GM12864 (cell line): ENCODE data around the gene REXO1.
"Not testable (repeated sequence)": the region's sequence is repeated elsewhere in the genome, so short reads cannot be mapped to it uniquely, and the experiment has no call there.

Source experiments
- DNase-seq: peaks from one replicate; pipeline ENCODE4 v3.0.0-alpha.2; 2011; ENCODE audit warnings: low read depth
- H3K4me3 ChIP-seq: 2 replicates; pipeline ENCODE4 v1.5.1; 2011; ENCODE audit warnings: mild to moderate bottlenecking, low read depth, low read length, control low read depth
- TF ChIP-seq, protein P1 (sequence below): IDR thresholded peaks from 2 replicates; pipeline ENCODE4 v1.5.1; 2011; ENCODE audit warnings: low read depth, mild to moderate bottlenecking, moderate library complexity, low read length, control low read depth, inconsistent platforms; ENCODE audit errors: missing control alignments

Gene REXO1

GRCh38 chr19:1884719-1885334 lies 36.5 kb upstream of the REXO1 start:
- H3K4me3 ChIP-seq, result peak overlapping the region; percentile 97
- DNase-seq, result no peak
- TF ChIP-seq, protein P1, sequence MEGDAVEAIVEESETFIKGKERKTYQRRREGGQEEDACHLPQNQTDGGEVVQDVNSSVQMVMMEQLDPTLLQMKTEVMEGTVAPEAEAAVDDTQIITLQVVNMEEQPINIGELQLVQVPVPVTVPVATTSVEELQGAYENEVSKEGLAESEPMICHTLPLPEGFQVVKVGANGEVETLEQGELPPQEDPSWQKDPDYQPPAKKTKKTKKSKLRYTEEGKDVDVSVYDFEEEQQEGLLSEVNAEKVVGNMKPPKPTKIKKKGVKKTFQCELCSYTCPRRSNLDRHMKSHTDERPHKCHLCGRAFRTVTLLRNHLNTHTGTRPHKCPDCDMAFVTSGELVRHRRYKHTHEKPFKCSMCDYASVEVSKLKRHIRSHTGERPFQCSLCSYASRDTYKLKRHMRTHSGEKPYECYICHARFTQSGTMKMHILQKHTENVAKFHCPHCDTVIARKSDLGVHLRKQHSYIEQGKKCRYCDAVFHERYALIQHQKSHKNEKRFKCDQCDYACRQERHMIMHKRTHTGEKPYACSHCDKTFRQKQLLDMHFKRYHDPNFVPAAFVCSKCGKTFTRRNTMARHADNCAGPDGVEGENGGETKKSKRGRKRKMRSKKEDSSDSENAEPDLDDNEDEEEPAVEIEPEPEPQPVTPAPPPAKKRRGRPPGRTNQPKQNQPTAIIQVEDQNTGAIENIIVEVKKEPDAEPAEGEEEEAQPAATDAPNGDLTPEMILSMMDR, result no peak

DNA sequence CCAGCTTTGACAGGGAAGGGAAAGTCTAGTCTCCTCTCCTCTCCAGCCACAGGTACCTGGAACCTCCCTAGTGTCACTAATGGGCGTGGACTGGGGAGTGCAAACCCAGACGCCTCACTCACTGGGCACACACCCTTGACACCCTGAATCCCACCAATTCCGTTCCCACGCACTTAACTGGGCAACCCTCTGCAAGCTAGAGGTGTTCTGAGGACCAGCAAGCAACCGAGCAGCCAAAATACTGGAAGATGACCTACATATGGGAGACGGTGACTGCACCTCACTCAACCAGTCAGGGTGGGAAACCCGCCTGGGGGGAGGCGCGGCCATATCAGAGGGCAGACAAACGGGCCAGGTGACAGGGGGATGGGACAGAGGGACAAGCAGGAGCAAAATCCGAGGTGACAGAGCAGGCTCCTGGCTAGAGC lies 36.0 kb upstream of the REXO1 start:
- no peak for DNase-seq
- TF ChIP-seq, protein P1, result no peak
- H3K4me3 ChIP-seq, result peak overlapping the region; percentile 97

DNA sequence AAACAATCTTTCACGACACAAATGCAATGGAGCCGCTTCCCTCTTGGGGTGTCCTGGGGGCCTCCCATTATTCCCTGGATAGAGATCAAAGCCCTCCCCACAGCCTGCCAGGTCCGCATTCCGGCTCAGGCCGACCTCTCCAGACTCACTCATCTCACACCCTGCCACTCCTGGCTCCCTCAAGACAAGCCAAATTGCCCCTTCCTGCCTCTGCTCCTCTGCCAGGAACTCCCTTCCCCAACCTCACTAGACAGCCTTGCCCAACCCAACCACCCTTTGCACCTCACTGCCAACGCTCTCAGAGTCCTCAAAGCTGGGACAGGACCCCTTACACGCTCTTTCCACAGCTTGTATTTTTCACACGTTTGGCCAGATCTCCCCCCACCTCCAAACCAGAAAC lies 35.5 kb upstream of the REXO1 start:
- H3K4me3 ChIP-seq, result peak overlapping the region; percentile 97
- TF ChIP-seq, protein P1, result no peak

DNA sequence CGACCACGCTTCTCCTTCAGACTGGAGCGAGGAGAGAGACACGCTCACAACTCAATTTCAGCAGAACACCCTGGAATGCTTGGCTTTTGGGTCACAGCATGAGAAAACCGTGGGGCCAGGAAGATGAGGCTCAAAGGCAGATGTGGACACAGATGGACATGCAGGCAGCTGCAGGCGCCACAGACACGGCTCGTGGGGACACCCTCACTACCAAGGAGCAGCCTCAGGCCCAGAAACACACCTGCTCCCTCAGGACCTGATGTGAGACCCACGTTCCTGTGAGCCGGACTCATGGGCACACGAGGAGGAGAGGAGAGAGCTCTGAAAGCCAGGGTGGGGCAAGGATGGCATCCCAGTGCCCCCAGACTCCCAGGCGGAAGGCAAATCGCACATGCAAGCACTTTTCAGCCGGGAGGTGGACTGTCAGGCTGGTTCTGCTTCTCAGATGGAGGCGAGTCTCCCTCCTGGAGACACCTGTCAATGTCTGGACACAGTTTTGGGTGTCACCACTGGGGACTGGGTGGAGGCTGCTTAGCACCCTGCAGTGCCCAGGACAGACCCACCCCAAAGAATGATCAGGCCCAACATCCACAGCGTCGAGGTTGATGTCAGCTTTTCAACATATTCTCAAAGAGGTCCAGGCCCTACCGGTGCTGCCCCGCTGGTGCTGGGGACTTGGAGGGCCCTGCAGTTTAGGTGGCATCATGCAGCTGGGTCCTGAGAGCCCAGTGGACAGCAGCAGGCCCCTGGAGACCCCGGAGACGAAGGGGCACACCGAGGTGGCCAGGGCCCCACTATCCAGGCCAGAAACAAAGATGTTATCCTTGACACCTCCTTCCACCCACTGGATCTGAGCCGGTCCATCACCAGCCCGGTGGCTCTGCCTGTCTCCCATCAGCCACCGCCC lies 34.8 kb upstream of the REXO1 start:
- DNase-seq, result no peak
- TF ChIP-seq, protein P1, result no peak
- no peak overlapping the region for H3K4me3 ChIP-seq

More for the DNA sequence above, 35.5 kb upstream of the REXO1 start:
- no peak for DNase-seq

DNA sequence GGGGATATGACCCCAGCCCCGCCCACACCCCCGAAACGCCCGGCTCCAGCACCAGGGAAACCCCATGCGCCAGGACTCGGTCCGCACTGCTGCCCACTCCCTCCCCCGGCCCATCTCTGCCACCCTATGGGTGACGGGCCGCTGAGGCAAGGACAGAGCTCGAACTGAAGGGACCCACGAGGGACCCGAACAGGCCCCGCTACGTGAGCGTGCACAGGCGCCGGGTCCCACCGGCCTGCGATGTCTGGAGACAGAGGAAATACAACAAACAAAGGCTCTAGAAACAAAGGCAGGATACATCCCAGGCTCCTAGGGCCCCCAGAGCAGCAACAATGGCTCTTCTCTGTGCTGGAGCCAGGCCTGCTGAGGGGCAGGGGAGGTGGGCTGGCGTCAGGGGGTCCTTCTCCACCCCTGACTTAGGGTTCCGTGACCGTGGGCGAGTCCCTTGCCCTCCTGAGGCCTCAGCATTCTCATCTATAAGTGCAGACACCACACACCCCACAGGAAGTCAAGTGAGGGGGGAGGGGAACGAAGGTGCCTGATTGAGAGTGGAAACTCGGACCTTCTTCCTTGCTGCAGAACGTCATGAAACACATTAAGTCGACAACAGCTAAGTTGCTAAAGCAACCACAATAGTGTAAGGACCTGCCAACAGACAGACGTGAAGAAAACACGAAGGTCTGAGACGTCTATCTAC lies 34.0 kb upstream of the REXO1 start:
- no peak overlapping the region for H3K4me3 ChIP-seq

GRCh38 chr19:1881393-1882088 lies 33.3 kb upstream of the REXO1 start:
- H3K4me3 ChIP-seq, result not testable (repeated sequence)

More for the DNA sequence above, 34.0 kb upstream of the REXO1 start:
- TF ChIP-seq, protein P1, result no peak
- DNase-seq, result no peak

More at GRCh38 chr19:1881393-1882088, 33.3 kb upstream of the REXO1 start:
- DNase-seq, result not testable (repeated sequence)
